ENCODE results near the gene BMP8A.
"Not testable (repeated sequence)": the region's sequence is repeated elsewhere in the genome, so short reads cannot be mapped to it uniquely, and the experiment has no call there.

GRCh38 chr1:39511477-39511876, 20.0 kb downstream of the BMP8A start:
- not testable (repeated sequence) for TF ChIP-seq PRDM4, YY1, ZNF629, ZNF549, ZSCAN18, ZNF423, ZNF140, PRDM1, HIC1, ZNF747, CTCF, ZNF521 (tag by site-specific recombination; IDR thresholded peaks at IDR 0.05)

All from HEK293 (cell line).